Psoas muscle (tissue), 8 donors: Measurements from ENCODE around the gene AP3B1. TPM values are rescaled to one million over a fixed set of nuclear protein-coding genes. Genes with fewer than 3 reads are reported as not detected.

Source experiments
- ATAC-seq, 4 donors: fragments of 200-7000 bp; cut with Tn5 transposase; one replicate each; pipeline ENCODE4 v1.9.1; 2020; ENCODE audit warnings: moderate library complexity in 3 of 4, mild to moderate bottlenecking in 2 of 4
- DNase-seq, 2 donors: peaks; one replicate each; pipeline ENCODE4 v3.0.0-alpha.2; 2020
- H3K27ac ChIP-seq: fragments of 200-600 bp; one replicate; pipeline ENCODE4 v1.8.0; 2022
- H3K27me3 ChIP-seq, 3 donors: fragments of 200-600 bp in 1 of 3; one replicate each; pipeline versions ENCODE4 v1.6.1 to v1.8.0; 2013 to 2022; ENCODE audit warnings: low read length in 2 of 3, mild to moderate bottlenecking in 2 of 3, moderate library complexity in 1 of 3; ENCODE audit not compliant: insufficient read depth in 3 of 3
- H3K36me3 ChIP-seq, 2 donors: fragments of 200-600 bp in 1 of 2; one replicate each; pipeline versions ENCODE4 v1.6.1 to v1.8.0; 2013 to 2022; ENCODE audit warnings: low read depth in 1 of 2, mild to moderate bottlenecking in 1 of 2, moderate library complexity in 1 of 2; ENCODE audit not compliant: insufficient read depth in 1 of 2
- H3K4me1 ChIP-seq: fragments of 200-600 bp; one replicate; pipeline ENCODE4 v1.8.0; 2022
- H3K4me3 ChIP-seq: fragments of 200-600 bp; one replicate; pipeline ENCODE4 v1.8.0; 2022; ENCODE audit warnings: mild to moderate bottlenecking
- H3K9me3 ChIP-seq: fragments of 200-600 bp; one replicate; pipeline ENCODE4 v1.8.0; 2022
- WGBS, 3 donors: extraction: QIAGEN DNeasy Blood & Tissue Kit; methylation state at CpG; one replicate each; pipeline versions ENCODE4 v1.1.6 to v1.1.7; 2013; 5-methylcytosine and 5-hydroxymethylcytosine counted together
- intact Hi-C, 2 donors: fragments of 100-400 bp; cut with DNase I; formaldehyde crosslinking; loops; one replicate each; pipeline versions ENCODE4 v1.11.0 to v1.14.2; 2022
- polyA plus RNA-seq, 3 donors: library from polyadenylated mRNA; stranded (reverse); fragments of 200-250 nt; gene quantifications; one replicate each; pipeline ENCODE4 v1.2.3, GENCODE V29; 2013
- total RNA-seq, 4 donors: library from RNA; stranded (reverse); fragmentation: NEBNext Ultra II Directional in 2 of 4; extraction: Animal tissue kit (Norgen Biotek cat#: 25700) in 2 of 4; gene quantifications; one replicate each; pipeline versions ENCODE4 v1.2.1 to v1.2.4, GENCODE V29; 2021 to 2023
- TF ChIP-seq, protein P1 (sequence below): fragments of 200-600 bp; IDR thresholded peaks from one replicate; pipeline ENCODE4 v1.8.0; 2022; ENCODE audit warnings: antibody characterized with exemption
- donor health status: healthy with polysubstance abuse.
- donor health status: DM: no; HTN: no; CAD: no; lungs with moderate emphysema.
- donor health status: Bipolar disorder and iron deficiency.
- donor health status: healthy.
- donor health status: DM: yes; HTN: yes; CAD: no.
- donor health status: DM: no; HTN: no; CAD: no.
- donor health status: DM: no; HTN: no; CAD: no.
- donor health status: DM: yes; HTN: yes; CAD: no.

AP3B1 gene
- total and polyA plus RNA-seq, 7 donors: 12.4 to 24.4 (median 15.2) TPM

DNA sequence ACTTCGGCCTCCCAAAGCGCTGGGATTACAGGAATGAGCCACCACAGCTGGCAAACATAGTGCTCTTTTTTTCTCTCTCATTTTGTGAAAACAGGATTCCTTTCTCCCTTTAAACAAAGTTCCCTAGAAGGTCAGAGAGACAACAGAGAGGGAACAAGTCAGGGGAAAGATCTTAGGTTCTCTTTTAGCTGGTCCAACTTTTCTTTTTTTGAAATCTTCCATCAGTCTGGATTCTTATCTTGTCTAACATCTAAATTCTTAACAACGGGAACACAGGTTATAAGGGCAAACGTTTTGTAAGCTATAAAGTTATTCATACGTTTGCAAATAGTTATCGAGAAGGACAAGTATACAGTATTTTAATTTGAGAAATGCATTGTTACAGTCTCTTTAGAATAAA lies 294.3 kb downstream of the AP3B1 start:
- 86 to 93% (median 86%) methylated on average over 6 of the region's 6 CpGs for WGBS, 3 donors
- ATAC-seq: no peak
- TF ChIP-seq, protein P1, sequence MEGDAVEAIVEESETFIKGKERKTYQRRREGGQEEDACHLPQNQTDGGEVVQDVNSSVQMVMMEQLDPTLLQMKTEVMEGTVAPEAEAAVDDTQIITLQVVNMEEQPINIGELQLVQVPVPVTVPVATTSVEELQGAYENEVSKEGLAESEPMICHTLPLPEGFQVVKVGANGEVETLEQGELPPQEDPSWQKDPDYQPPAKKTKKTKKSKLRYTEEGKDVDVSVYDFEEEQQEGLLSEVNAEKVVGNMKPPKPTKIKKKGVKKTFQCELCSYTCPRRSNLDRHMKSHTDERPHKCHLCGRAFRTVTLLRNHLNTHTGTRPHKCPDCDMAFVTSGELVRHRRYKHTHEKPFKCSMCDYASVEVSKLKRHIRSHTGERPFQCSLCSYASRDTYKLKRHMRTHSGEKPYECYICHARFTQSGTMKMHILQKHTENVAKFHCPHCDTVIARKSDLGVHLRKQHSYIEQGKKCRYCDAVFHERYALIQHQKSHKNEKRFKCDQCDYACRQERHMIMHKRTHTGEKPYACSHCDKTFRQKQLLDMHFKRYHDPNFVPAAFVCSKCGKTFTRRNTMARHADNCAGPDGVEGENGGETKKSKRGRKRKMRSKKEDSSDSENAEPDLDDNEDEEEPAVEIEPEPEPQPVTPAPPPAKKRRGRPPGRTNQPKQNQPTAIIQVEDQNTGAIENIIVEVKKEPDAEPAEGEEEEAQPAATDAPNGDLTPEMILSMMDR: no peak
- no peaks in the 10 kb centered on the region for H3K27me3 ChIP-seq
- H3K9me3 ChIP-seq: no peaks in the 10 kb centered on the region
- intact Hi-C loops: loop anchor here (10.0 kb wide), 2 partner anchors 355 to 435 kb away; no protein-coding TSS in a partner anchor
- H3K36me3 ChIP-seq: peaks cover 0 to 4% of the 10 kb centered on the region in 2 donors
- H3K4me1 ChIP-seq: peaks cover 15% of the 10 kb centered on the region
- DNase-seq: no peak
- H3K27ac ChIP-seq: no peak overlapping the region
- no peak overlapping the region for H3K4me3 ChIP-seq

DNA sequence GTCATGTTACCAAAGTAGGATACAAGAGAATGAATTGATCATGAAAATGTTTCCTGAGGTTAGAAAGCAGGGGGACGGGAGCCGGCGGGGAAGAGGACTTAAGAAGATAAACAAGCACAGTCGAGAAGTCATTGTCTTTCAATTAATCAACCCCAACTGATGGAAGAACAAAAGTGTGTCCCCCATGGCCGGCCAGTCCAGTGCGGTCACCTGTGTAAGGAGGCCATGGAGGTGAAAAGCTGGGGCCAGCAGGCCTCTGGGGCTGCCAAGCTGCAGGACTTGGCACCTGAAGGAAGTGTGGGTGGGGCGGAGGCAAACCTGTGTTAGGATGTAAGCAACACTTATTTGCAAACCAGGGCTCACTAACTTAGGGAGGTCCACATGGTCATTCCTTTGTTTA lies 295.1 kb downstream of the AP3B1 start:
- ATAC-seq: no peak
- H3K36me3 ChIP-seq: peaks cover 0 to 4% of the 10 kb centered on the region in 2 donors
- H3K27me3 ChIP-seq: no peaks in the 10 kb centered on the region
- no peak overlapping the region for H3K27ac ChIP-seq
- intact Hi-C loops: no loop called here
- WGBS, 3 donors: 96 to 97% (median 96%) methylated on average over 7 of the region's 7 CpGs
- no peak overlapping the region for H3K4me3 ChIP-seq
- TF ChIP-seq, protein P1: no peak
- H3K4me1 ChIP-seq: peaks cover 20% of the 10 kb centered on the region
- DNase-seq: no peak
- H3K9me3 ChIP-seq: no peaks in the 10 kb centered on the region

DNA sequence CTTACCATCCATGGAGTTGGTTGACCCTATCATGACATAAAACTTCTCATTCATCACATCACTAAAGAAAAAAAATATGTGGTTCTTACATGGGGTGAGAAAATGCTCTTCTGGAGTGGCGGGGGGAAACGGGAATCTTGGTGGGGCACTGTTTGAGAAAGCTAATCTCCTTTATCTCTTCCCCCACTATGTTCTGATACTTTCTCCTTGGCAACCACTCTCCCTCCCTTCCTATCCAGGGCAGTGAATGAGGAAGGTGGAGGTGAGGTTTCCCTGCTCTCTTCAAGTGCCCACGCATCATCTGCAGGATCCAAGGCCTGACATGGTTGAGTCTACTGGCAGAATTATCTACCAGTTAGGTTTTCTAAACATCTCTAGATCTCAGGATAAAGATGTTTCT lies 297.6 kb downstream of the AP3B1 start:
- TF ChIP-seq, protein P1: no peak
- WGBS, 3 donors: 97% methylated on average over 3 of the region's 3 CpGs

DNA sequence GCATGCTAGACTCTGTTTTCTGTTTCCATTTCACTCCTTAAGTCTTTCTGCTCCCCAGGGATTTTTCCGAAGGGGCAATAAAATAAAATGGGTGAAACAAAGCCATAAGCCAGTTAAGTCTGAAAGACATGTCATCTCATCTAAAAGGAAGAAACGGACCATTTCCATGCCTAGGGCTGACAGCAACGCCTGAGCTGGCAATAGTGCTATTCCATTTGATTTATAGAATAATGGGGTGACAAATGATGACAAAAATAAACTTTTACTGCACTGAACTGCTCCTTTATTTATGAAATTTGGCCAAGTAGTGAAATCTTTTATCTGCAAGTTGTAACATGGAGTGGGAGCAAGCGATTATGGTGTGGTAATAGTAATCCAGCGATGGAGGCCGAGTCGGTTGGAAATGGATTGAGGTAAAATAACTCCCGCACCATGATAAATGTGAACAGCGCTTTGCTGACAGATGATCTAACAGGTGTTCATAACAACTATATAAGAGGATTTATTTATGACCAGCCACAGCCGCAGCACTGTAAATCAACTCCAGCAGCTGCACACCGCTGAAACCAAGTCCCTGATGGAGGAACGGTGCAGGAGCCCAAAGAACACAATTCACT lies 298.6 kb downstream of the AP3B1 start:
- DNase-seq: no peak

More for the DNA sequence above, 297.6 kb downstream of the AP3B1 start:
- no peak for ATAC-seq
- Histone ChIP-seq H3K4me3 (no peak overlapping the region), H3K27ac (no peak overlapping the region), H3K36me3 (peaks cover 0 to 4% of the 10 kb centered on the region in 2 donors), H3K4me1 (peaks cover 20% of the 10 kb centered on the region), H3K27me3 (no peaks in the 10 kb centered on the region), H3K9me3 (no peaks in the 10 kb centered on the region)
- intact Hi-C loops: no loop called here
- DNase-seq: no peak

More for the DNA sequence above, 298.6 kb downstream of the AP3B1 start:
- TF ChIP-seq, protein P1: no peak
- no peak overlapping the region for H3K4me3 ChIP-seq
- intact Hi-C loops: no loop called here
- H3K36me3 ChIP-seq: peaks cover 0 to 4% of the 10 kb centered on the region in 2 donors
- ATAC-seq: peak; percentile 89 to 96 (median 94)
- 27 to 38% (median 32%) methylated on average over 12 of the region's 12 CpGs for WGBS, 3 donors
- no peaks in the 10 kb centered on the region for H3K27me3 ChIP-seq
- no peaks in the 10 kb centered on the region for H3K9me3 ChIP-seq
- no peak overlapping the region for H3K27ac ChIP-seq
- peaks cover 20% of the 10 kb centered on the region for H3K4me1 ChIP-seq
